ENCODE data around the gene TSPAN1.

Gene TSPAN1

GRCh38 chr1:46172321-46172720 is 2.6 kb upstream of the TSPAN1 start:
- no peak overlapping the region for H3K4me3 ChIP-seq (ENCODE audit: low read depth, low read length)
- no peak for TF ChIP-seq MYC (IDR thresholded peaks at IDR 0.05; ENCODE audit: low read depth, low read length)
- no peak for TF ChIP-seq CTCF (IDR thresholded peaks at IDR 0.05; ENCODE audit: low read depth, low read length)
- no peak for TF ChIP-seq POLR2A (IDR thresholded peaks at IDR 0.05; ENCODE audit: extremely low read depth, insufficient read length)
- no peak for TF ChIP-seq MAX (IDR thresholded peaks at IDR 0.05; ENCODE audit: low read depth, low read length)
- DNase-seq (ENCODE audit: low read depth), result no peak

- TF ChIP-seq CTCF (IDR thresholded peaks at IDR 0.05; ENCODE audit: low read depth, low read length), result no peak
- TF ChIP-seq POLR2A (IDR thresholded peaks at IDR 0.05; ENCODE audit: extremely low read depth, insufficient read length), result no peak
- TF ChIP-seq MYC (IDR thresholded peaks at IDR 0.05; ENCODE audit: low read depth, low read length), result no peak
- no peak for TF ChIP-seq MAX (IDR thresholded peaks at IDR 0.05; ENCODE audit: low read depth, low read length)
- no peak overlapping the region for H3K4me3 ChIP-seq (ENCODE audit: low read depth, low read length)
- peak; percentile 54 for DNase-seq (ENCODE audit: low read depth)
Measured at GRCh38 chr1:46173361-46173856, 1.5 kb upstream of the TSPAN1 start.

- TF ChIP-seq MAX (IDR thresholded peaks at IDR 0.05; ENCODE audit: low read depth, low read length) (no peak), POLR2A (IDR thresholded peaks at IDR 0.05; ENCODE audit: extremely low read depth, insufficient read length) (no peak), CTCF (IDR thresholded peaks at IDR 0.05; ENCODE audit: low read depth, low read length) (no peak), MYC (IDR thresholded peaks at IDR 0.05; ENCODE audit: low read depth, low read length) (no peak)
- DNase-seq (ENCODE audit: low read depth), result no peak
- H3K4me3 ChIP-seq (ENCODE audit: low read depth, low read length), result no peak overlapping the region
Measured at GRCh38 chr1:46175243-46175642, 356 bp downstream of the TSPAN1 start.

GRCh38 chr1:46176211-46176865 is 1.5 kb downstream of the TSPAN1 start, which contains the start of gene P3R3URF:
TSS of gene P3R3URF (minus strand) at chr1:46176488. CDS start at chr1:46176471, 17 bp downstream.
- H3K4me3 ChIP-seq (ENCODE audit: low read depth, low read length), result no peak within 1 kb of the TSS
- DNase-seq (ENCODE audit: low read depth), result peak; percentile 60
- TF ChIP-seq MAX (IDR thresholded peaks at IDR 0.05; ENCODE audit: low read depth, low read length) (no peak), MYC (IDR thresholded peaks at IDR 0.05; ENCODE audit: low read depth, low read length) (no peak), POLR2A (IDR thresholded peaks at IDR 0.05; ENCODE audit: extremely low read depth, insufficient read length) (no peak), CTCF (IDR thresholded peaks at IDR 0.05; ENCODE audit: low read depth, low read length) (no peak)

GRCh38 chr1:46179138-46180081 is 4.5 kb downstream of the TSPAN1 start:
- H3K4me3 ChIP-seq (ENCODE audit: low read depth, low read length), result no peak overlapping the region
- DNase-seq (ENCODE audit: low read depth), result peak; percentile 80
- TF ChIP-seq POLR2A (IDR thresholded peaks at IDR 0.05; ENCODE audit: extremely low read depth, insufficient read length) (no peak), CTCF (IDR thresholded peaks at IDR 0.05; ENCODE audit: low read depth, low read length) (peak; percentile 89)

Measured in NB4 (cell line).